Frontal cortex (tissue), 4 donors: ENCODE data around the gene ARL8B. TPM values are rescaled to one million over a fixed set of nuclear protein-coding genes. Genes with fewer than 3 reads are reported as not detected.
"Not testable (repeated sequence)": the region's sequence is repeated elsewhere in the genome, so short reads cannot be mapped to it uniquely, and the experiment has no call there.

ENCODE experiments used
- DNase-seq, 2 donors: peaks; one replicate each; pipeline ENCODE4 v3.0.0; 2012; ENCODE audit warnings: low spot score in 2 of 2
- FAIRE-seq: peaks from 2 replicates; lab custom pipeline; 2012; peaks lifted over from hg19 to GRCh38; lab: Jason Lieb, UNC
- total RNA-seq: library from RNA; depleted of rRNA; stranded (reverse); fragments of >200 nt; gene quantifications from one replicate; pipeline ENCODE4 v1.2.3, GENCODE V29; 2014
- donor health status: control.
- donor health status: control.
- donor health status: control.

The ARL8B gene
- total RNA-seq, 1 donor from 2014 or later = 81.1 TPM

DNA sequence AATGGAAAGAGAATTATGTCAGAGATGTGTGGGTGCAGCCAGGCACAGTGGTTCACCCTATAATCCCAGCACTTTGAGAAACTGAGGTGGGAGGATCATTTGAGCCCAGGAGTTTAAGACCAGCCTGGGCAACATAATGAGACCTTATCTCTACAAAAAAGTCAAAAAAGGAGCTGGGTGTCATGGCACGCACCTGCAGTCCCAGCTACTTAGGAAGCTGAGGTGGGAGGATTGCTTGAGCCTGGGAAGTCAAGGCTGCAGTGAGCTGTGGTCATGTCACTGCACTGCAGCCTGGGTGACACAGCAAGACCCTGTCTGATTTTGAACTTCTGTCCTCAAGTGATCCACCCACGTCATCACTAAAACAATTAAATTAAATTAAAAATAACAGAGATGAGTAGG, 15.2 kb upstream of the ARL8B start:
- FAIRE-seq, DNase-seq: not testable (repeated sequence)

DNA sequence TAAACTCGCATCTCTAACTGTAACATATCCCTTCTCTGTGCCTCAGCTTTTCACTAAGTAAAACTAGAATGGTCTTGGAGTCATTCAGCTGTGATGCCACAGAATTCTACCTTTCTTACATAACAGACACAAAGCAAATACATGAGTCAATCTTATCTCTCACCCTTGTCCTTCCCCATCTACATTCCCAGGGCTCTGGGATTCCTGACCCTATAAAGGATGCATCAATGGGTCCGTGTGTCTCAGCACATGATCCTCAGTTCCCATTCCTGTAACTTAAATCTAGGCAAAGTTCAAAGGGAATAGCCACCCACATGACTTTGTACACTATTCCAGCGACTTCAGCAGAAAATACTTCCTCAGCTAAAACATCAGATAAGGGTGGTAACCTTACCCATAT, 11.8 kb upstream of the ARL8B start:
- FAIRE-seq (no peak), DNase-seq (no peak)

DNA sequence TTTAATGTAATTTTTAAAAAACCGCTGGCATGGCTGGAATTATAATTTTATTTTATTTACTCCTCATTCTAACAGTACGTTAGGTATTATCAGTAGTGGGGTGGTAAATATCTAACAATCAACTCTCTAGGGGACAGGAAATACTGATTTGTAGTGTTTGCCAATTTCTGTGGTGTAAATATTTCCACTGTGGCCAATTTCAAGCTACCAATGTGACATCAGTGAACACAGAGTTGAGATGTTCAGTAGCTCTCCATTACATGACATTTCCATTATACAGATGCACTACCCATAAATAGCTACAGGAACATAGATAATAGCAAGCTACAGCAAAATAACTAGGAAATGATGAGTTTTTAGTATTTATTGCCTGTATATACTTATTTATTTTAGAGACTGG, 10.0 kb upstream of the ARL8B start:
- no peak for FAIRE-seq
- no peak for DNase-seq

DNA sequence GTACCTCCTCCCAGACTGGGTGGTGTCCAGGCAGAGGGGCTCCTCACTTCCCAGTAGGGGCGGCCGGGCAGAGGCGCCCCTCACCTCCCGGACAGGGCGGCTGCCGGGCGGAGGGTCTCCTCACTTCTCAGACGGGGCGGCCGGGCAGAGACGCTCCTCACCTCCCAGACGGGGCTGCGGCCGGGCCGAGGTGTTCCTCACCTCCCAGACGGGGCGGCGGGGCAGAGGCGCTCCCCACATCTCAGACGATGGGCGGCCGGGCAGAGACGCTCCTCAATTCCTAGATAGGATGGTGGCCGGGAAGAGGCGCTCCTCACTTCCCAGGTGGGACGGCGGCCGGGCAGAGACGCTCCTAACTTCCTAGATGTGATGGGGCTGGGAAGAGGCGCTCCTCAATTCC, 8.4 kb upstream of the ARL8B start:
- not testable (repeated sequence) for FAIRE-seq, DNase-seq

DNA sequence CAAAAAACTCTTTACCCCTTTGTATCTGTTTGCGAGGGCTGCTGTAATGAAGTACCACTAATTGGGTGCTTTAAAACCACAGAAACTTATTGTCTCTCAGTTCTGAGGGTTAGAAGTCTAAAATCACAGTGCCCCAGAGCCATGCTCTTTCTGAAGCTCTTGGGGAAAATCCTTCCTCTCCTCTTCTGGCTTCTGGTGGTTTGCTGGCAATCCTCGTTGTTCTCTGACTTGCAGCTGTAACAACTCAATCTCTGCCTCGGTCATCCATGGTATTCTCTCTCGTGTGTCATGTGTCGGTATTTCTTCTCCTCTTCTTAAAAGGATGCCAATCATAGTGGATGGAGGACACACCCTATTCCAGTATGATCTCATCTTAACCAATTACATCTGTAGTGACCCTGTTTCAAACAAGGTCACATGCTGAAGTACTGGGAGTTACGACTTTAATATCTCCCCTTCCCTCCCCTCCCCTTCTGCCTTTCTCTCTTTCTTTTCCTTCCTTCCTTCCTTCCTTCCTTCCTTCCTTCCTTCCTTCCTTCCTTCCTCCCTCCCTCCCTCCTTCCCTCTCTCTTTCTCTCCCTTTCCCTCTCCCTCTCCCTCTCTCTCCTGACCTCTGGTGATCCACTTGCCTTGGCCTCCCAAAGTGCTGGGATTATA, 6.5 kb upstream of the ARL8B start:
- no peak for FAIRE-seq
- DNase-seq = no peak

DNA sequence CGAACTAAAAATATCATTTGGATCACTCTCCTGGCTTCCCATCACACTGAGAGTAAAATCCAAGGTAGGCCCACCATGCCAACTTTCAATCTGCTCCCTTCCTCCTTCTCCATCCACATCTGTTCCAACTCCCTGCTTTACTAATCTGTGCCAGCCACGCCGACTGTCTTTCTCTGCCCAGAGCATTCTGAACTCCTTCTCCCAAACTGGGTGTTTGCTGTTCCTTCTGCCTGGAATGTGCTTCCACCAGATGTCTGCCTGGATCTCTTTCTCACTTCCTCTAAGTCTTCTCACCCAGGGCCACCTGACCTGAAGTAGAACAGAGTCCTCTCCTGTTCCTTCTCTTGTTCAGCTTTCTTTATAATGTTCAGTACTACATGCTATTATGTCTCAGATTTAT, 5.6 kb upstream of the ARL8B start:
- DNase-seq = no peak
- FAIRE-seq = no peak

DNA sequence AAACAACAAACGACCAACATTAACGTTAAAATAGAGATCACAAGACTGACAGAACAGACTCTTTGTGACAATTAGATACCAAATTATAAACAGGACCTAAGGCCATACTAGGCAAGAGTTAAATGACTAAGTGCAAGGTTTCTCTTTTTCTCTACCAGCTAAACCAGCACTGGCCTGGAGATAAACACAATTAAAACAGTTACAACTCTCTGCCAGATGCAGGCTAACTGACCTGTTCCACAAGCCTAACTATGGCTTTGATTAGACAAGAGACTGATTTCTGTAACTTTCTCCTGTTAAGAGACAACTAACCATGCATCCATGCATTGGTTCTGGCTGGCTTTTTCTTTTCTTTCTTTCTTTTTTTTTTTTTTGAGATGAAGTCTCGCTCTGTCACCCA, 1.6 kb upstream of the ARL8B start:
- FAIRE-seq (no peak), DNase-seq (no peak)

DNA sequence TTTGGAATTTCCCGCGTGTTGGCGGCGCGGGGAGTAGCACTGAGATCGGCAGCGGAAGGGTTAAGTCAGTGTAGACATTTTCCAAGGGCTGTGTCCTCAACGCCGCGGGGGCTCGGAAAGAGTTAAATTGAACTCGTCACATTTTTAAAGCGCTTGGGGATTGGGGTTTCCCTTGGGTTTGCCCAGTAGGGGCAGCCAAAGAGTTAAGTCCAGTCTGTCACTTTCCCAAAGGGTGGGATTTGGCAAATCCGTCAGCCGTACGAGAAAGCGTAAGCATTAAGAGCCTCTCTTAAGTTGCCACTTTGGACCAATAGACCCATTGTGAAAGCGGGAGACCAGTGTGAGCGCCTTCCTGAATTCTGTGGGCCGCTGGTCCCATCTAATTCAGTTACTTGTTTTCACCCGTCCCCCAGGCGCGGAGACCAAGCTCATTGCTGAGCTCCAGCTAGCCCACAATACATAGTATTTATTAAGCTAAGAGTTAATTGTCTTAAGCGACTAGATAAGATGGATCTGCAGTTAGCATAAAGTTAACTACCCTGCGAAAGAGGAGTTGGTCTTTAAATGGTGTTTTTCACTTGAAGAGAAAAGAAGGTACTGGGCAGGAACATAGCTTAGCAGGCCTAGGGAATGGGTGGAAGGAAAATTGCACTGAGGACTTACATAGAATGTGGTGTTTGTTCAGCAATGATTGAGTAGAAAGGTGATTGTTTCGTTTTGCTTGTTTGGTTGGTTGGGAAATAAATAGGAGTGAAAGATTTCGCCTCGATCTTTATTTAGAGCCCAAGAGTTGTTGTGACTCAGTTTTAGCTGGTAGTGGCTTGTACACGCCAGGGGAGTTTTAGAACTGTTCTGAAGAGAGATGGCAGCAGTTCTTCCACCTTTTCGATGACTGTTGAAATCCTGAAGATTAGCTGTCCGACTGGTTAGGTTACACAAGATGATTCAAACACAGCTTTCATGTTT, 932 bp downstream of the ARL8B start:
- FAIRE-seq (no peak), DNase-seq (peak; percentile 56 to 65)

DNA sequence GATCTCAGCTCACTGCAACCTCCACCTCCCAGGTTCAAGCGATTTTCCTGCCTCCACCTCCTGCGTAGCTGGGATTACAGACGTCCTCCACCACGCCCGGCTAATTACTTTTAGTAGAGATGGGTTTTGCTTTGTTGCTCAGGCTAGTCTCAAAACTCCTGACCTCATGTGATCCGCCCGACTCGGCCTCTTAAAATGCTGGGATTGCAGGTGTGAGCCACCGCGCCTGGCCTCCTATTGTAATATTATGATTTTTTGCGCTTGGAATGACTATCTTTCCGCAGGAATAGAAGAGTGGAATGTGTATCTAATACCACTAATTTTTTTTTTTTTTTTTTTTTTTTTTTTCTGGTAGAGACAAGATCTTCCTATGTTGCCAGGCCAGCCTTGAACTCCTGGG, 1.8 kb downstream of the ARL8B start:
- no peak for FAIRE-seq
- DNase-seq = no peak

DNA sequence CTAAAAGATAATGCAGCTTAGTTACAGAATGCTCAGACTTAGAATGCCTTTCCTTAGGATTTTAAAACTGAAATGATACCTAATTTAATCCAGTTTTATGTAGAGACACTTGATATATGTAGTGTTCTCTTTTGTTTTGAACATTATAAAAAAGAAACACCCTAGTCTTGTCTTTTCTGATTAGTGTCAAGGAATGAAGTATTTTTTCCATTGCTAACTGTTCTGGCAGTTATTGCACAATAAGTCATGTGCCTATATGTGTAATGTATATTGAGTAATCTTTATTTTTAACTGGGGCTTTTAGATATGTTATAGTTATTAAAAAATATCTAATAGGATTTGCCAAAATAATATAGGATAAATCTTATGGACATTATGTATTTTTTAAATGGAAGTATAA, 4.5 kb downstream of the ARL8B start:
- DNase-seq (no peak), FAIRE-seq (no peak)

DNA sequence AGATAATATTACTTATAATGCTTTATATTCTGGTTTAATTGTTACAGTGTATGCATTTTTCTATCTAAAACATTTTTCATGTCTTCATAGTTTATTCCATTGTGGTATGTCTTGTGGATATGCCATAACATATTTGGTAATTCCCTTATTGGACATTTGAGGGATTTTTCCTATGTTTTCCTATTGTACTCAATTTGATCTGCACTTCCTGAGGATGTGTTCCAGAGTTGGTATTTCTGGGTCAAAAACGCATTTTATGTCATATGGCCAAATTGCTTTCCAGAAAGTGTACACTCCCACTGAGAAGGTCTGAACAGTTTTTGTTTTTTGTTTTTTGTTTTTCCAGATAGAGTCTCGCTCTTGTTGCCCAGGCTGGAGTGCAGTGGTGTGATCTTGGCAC, 6.8 kb downstream of the ARL8B start:
- DNase-seq (no peak), FAIRE-seq (no peak)

DNA sequence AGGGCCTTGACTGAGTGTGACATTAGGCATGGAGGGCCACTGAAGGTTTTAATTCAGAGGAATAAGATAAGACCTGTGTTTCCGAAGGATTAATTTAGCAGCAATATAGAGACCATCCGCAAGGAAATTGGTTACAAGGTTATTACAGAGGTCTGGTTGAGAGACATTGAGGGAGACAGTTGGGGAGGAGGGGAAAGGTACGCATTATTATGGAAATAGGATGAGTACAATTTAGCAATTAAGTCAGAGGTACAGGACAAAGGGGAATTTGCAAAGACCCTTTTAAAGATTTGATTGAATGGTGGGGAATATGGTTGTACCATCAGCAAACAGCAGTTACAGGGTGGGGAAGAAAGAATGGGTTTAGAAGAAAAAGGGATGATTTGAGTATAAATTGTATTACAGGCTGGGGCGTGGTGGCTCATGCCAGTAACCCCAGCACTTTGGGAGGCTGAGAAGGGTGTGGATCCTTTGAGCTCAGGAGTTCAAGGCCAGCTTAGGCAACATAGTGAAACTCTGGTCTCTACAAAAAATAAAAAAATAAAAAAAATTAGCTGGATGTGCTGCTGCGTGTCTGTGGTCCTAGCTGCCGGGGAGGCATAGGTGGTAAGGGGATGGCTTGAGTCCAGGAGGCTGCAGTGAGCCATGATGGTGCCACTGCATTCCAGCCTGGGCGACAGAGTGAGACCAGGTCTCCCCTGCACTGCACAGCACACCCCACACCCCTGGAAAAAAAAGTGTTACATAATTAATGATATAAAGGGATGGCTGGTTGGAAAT, 11.3 kb downstream of the ARL8B start:
- no peak for DNase-seq
- FAIRE-seq = no peak

DNA sequence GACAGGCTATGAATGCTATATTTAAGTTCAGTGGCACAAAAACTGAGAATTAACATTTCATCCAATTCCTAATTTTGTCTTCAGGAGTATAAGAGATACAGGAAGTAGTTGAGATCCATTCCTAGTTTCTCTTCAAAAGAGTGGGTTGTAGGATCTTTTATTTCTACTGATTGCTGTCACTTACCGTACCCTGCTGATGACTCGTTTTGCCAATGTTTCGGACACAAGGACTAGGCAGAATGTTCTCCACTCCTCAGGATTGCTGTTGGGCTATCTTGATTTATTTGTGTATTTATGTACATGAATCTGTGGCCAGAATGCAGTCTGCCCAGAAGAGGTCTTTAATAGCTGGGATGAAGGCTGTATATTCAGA, 11.9 kb downstream of the ARL8B start:
- FAIRE-seq = no peak
- no peak for DNase-seq

DNA sequence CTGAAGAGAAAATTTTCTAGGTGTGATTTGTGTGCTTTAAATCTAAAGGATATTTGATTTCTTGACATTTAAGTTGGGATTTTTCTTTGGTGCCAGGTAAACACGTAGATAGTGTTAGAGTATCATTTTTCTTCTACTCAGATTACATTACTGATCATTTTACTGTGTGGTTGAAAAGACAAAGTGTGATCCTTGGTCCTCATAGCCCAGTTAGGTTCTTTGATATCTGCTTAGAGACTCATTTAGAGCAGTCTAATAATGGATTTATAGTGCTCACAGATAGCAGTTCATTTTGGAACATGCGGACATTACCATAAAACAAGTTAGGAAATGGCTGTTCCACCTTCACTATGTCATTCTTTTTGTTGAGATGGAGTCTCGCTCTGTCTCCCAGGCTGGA, 12.4 kb downstream of the ARL8B start:
- DNase-seq (no peak), FAIRE-seq (no peak)

DNA sequence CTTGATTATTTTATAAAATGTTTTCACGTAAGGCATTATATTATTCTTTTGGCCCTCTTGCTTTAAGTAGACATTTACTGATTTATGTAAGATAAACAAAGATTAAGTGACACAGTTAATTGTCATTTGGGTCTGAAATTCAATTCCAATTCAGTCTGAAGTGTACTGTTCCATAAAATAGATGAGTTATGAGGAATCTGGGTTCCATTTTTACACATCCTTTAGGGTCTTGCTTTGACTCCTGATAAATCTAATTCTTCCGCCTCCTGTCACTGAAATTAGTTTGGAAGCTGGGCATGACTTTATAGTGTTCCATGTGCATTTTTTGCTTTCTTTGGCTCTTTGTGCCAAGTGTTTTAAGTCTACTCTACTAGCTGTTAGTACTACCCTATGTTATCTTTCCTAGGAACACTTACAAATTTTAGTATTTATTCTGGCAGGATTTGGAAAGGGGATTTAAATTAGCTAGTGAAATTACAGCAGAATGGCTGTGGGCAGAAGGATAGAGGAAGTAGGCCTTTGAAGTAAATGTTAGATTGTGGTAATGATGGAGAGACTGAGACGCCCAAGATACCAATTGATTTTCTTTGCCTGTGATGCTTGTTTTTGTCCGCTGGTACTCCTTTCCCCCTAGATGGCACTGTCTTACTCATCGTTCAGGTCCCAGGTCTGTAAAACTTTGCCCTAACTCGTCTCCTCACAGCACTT, 14.3 kb downstream of the ARL8B start:
- DNase-seq = no peak

DNA sequence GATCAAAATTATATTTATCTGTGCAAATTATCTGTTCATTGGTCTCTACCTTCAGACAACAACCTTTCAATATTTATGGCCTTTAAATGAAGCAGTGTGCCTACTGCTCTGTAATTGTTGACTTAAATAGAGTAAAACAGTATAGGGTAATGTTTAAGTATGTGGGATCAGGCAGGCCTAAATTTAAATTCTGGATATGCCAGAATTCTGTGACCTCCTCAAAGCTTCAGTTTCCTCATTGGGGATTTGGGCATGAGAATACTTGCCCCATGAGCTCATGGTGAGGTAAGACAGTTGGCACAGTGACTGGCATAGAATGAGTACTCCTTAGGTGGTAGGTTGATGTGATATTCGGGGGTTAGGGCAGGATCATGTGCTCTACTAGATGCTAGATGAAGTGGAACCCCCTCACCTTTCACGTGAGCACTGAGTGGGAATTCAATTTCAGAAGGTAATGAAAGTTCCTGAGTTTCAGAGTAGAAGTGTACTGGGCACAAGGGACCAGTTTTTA, 14.9 kb downstream of the ARL8B start:
- no peak for FAIRE-seq
- DNase-seq = no peak

More for the DNA sequence above, 14.3 kb downstream of the ARL8B start:
- FAIRE-seq = no peak

DNA sequence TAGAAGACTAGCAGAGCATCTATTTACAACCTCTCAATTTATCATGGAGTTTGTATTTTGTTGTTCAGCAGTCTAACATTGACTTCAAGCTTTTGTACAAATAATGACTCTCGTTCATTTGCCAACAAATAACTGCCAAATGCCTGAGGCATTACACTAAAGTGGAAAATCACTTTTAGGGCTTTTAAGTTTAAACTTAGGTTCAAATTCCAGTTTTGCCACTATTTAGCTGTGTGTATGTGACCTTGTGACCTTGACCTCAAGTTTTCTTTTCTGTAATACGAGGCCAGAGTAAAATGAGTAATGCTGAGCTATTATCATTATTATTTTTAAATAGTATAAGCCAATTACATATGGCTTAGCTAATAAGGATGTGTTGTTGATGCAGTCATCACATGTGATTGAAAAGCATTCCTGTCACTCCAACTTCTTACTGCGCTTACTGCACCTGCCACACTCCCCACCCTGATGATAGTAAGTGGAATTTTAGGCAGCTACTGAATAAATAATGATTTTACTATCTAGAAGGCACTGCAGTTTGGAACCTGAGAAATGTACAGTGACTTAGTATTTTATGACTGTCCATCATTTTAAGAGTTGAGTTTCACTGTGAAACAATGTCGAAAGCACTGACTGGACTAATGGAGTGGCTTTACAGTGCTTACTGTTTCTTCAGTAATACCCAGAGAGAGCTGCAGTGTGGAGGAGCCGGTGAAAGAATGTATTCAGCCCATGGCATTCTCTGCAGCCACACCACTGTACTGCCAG, 16.3 kb downstream of the ARL8B start:
- DNase-seq (no peak), FAIRE-seq (no peak)

DNA sequence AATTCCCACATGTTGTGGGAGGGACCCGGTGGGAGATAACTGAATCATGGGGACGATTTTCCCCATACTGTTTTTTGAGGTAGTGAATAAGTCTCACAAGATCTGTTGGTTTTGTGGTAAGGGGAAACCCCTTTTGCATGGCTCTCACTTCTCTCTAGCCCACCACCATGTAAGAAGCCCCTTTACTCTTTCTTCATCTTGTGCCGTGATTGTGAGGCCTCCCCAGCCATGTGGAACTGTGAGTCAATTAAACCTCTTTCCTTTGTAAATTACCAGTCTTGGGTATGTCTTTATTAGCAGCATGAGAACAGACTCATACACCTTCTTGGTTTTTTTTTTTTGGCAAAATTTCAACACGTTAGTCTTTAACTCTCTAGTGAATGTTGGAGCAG, 18.1 kb downstream of the ARL8B start:
- DNase-seq = no peak
- no peak for FAIRE-seq

DNA sequence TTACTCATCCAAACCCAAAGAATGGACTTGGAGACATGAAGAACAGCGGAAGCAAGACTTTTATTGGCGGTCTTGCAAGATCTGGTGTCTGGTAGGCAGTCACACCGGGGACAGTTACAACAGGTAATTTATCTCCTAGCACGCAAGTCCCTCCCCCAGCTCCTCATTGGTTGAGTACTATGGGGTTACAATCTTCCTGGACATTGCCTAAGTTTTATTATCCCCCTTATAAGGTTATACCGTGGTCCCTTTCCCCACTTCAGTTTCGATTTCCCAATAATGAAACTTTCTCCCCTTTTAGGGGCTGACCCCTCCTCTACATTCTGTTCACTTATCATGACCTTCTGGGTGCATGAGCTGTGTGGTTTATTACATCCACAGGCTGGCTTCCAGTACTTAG, 18.7 kb downstream of the ARL8B start:
- FAIRE-seq (no peak), DNase-seq (no peak)
